Tibial nerve (tissue), 4 donors: Measurements from ENCODE around the gene KLHL36. TPM values are rescaled to one million over a fixed set of nuclear protein-coding genes. Genes with fewer than 3 reads are reported as not detected.
"Not testable (repeated sequence)": the region's sequence is repeated elsewhere in the genome, so short reads cannot be mapped to it uniquely, and the experiment has no call there.

ENCODE experiments used
- DNase-seq, 2 donors: peaks; one replicate each; pipeline ENCODE4 v3.0.0-alpha.2; 2019; ENCODE audit warnings: low spot score in 2 of 2
- H3K27ac ChIP-seq, 4 donors: fragments of 200-600 bp; sonication (generic) in 3 of 4; one replicate each; pipeline ENCODE4 v1.5.1; 2017 to 2019; ENCODE audit warnings: mild to moderate bottlenecking in 1 of 4
- H3K27me3 ChIP-seq, 2 donors: fragments of 200-600 bp; sonication (generic) in 1 of 2; one replicate each; pipeline versions ENCODE4 v1.5.1 to v1.6.0; 2017 to 2019
- H3K36me3 ChIP-seq, 3 donors: fragments of 200-600 bp; sonication (generic); one replicate each; pipeline ENCODE4 v1.5.1; 2018 to 2019
- H3K4me1 ChIP-seq, 4 donors: fragments of 200-600 bp; sonication (generic) in 3 of 4; one replicate each; pipeline ENCODE4 v1.5.1; 2017 to 2019
- H3K4me3 ChIP-seq, 4 donors: fragments of 200-600 bp; sonication (generic) in 3 of 4; one replicate each; pipeline ENCODE4 v1.5.1; 2017 to 2019; ENCODE audit warnings: mild to moderate bottlenecking in 1 of 4, moderate library complexity in 1 of 4
- H3K9me3 ChIP-seq, 4 donors: fragments of 200-600 bp; sonication (generic) in 3 of 4; one replicate each; pipeline ENCODE4 v1.5.1; 2017 to 2019
- EP300 ChIP-seq, 2 donors: sonication (generic); formaldehyde crosslinking; IDR thresholded peaks; one replicate each; pipeline ENCODE4 v1.6.1; 2017; ENCODE audit warnings: antibody characterized with exemption in 2 of 2, mild to moderate bottlenecking in 1 of 2
- POLR2A ChIP-seq, 2 donors: fragments of 450-650 bp; IDR thresholded peaks; one replicate each; pipeline ENCODE4 v1.6.1; 2017; ENCODE audit warnings: antibody characterized with exemption in 2 of 2, mild to moderate bottlenecking in 2 of 2, moderate library complexity in 2 of 2
- WGBS, 2 donors: methylation state at CpG; one replicate each; pipeline ENCODE4 v1.1.5; 2018; 5-methylcytosine and 5-hydroxymethylcytosine counted together
- total RNA-seq, 4 donors: library from RNA; depleted of rRNA; stranded (reverse); fragments of >200 nt; gene quantifications; one replicate each; pipeline ENCODE4 v1.1.0, GENCODE V29; 2016
- TF ChIP-seq, protein P1 (sequence below), 5 experiments: fragments of 200-600 bp in 3 of 5; fragments of 450-650 bp in 2 of 5; sonication (generic) in 3 of 5; IDR thresholded peaks; one replicate each; pipeline ENCODE4 v1.5.1; 2016 to 2019; ENCODE audit warnings: antibody characterized with exemption in 5 of 5, mild to moderate bottlenecking in 3 of 5, moderate library complexity in 2 of 5

KLHL36 gene
- total RNA-seq, 4 donors from 2014 or later = 60.1 to 75.3 (median 66.0) TPM

DNA sequence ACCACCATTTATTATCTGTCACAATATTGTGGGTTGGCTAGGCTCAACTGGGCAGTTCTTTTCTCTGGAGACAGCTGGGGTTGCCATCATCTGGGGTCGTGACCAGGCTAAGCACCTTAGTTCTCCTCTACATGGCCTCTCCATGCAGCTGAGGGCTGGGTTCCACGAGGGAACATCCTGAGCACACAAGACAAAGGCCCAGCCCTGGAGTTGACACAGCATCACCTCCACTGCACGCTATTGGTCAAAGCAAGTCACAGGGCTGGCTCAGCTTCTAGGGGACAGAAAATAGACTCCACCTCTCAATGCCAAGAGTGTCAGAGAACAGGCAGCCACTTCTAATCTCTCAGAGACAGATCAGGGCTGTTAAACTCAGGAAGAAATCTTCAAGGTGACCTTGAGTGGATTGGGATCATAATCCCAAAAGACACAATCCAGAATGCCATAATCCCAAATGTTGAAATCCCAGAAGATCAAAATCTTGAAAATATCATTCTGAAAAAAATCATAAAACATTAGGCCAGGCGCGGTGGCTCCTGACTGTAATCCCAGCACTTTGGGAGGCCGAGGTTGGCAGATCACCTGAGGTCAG lies 38.5 kb downstream of the KLHL36 start:
- no peak for DNase-seq
- 78 to 83% methylated on average over 6 of the region's 6 CpGs for WGBS, 2 donors
- H3K4me1 ChIP-seq = no peaks in the 10 kb centered on the region
- TF ChIP-seq POLR2A (IDR thresholded peaks at IDR 0.05) (no peak), EP300 (IDR thresholded peaks at IDR 0.05) (no peak)
- TF ChIP-seq, protein P1, sequence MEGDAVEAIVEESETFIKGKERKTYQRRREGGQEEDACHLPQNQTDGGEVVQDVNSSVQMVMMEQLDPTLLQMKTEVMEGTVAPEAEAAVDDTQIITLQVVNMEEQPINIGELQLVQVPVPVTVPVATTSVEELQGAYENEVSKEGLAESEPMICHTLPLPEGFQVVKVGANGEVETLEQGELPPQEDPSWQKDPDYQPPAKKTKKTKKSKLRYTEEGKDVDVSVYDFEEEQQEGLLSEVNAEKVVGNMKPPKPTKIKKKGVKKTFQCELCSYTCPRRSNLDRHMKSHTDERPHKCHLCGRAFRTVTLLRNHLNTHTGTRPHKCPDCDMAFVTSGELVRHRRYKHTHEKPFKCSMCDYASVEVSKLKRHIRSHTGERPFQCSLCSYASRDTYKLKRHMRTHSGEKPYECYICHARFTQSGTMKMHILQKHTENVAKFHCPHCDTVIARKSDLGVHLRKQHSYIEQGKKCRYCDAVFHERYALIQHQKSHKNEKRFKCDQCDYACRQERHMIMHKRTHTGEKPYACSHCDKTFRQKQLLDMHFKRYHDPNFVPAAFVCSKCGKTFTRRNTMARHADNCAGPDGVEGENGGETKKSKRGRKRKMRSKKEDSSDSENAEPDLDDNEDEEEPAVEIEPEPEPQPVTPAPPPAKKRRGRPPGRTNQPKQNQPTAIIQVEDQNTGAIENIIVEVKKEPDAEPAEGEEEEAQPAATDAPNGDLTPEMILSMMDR (IDR thresholded peaks at IDR 0.05) = no peak
- H3K27ac ChIP-seq = no peak overlapping the region
- H3K9me3 ChIP-seq = no peaks in the 10 kb centered on the region
- H3K36me3 ChIP-seq = no peaks in the 10 kb centered on the region
- no peak overlapping the region for H3K4me3 ChIP-seq
- H3K27me3 ChIP-seq = no peaks in the 10 kb centered on the region

DNA sequence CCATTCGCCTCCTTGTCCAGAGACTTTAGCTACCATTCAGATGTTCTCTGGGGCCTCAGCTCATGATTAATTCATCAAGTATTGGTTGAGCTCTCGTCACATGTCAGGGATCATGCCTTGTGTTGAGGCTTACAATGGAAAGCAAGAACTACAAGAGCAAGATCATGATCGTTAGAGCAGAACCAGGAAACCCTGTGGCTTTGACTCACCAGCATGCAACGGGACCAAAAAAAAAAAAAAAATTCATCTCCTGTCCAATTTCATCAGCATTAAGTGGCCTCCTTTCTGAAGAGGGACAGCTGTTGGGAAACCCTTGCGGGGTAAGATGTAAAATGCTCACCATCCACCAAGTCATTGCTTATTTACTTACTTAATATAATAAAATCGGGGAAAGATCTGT lies 39.4 kb downstream of the KLHL36 start:
- no peak overlapping the region for H3K4me3 ChIP-seq
- no peaks in the 10 kb centered on the region for H3K27me3 ChIP-seq
- WGBS, 2 donors = 75 to 78% methylated on average over 6 of the region's 6 CpGs
- no peak overlapping the region for H3K27ac ChIP-seq
- no peak for TF ChIP-seq POLR2A (IDR thresholded peaks at IDR 0.05)
- no peak for TF ChIP-seq EP300 (IDR thresholded peaks at IDR 0.05)
- TF ChIP-seq, protein P1 (IDR thresholded peaks at IDR 0.05) = no peak
- no peaks in the 10 kb centered on the region for H3K36me3 ChIP-seq
- no peaks in the 10 kb centered on the region for H3K9me3 ChIP-seq
- H3K4me1 ChIP-seq = no peaks in the 10 kb centered on the region
- DNase-seq = no peak

DNA sequence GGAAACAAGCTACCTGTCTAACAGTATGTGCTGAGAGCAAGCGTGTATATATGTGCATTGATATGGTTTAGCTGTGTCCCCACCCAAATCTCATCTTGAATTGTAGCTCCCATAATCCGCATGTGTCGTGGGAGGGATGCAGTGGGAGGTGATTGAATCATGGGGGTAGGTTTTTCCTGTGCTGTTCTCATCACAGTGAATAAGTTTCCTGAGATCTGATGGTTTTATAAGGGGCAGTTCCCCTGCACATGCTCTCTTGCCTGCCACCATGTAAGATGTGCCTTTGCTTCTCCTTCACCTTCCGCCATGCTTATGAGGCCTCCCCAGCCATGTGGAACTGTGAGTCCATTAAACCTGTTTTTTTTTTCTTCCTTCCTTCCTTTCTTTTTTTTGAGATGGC lies 39.9 kb downstream of the KLHL36 start:
- WGBS, 2 donors = 95 to 96% methylated on average over 4 of the region's 4 CpGs
- not testable (repeated sequence) for H3K27me3 ChIP-seq, DNase-seq, H3K4me3 ChIP-seq, H3K9me3 ChIP-seq, H3K4me1 ChIP-seq, H3K36me3 ChIP-seq, H3K27ac ChIP-seq

DNA sequence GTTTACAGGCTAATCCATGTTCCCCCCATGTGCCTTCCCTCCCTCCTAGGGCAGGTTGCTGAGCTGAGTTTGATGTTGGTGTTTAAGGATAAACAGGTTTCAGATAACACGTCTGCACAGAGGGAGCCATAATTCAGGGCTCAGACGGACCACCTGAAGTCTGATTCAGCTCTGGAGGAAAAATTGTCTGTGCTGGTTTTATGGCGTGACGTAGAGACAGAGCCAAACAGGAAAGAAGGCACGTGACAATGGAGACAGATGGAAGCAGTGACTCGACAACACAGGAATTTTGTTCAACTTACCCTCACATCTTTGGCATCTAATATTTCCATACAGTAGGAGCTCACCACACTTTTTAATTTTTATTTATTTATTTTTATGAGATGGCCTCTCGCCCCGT lies 40.8 kb downstream of the KLHL36 start:
- Histone ChIP-seq H3K27me3 (no peaks in the 10 kb centered on the region), H3K9me3 (no peaks in the 10 kb centered on the region), H3K27ac (no peak overlapping the region), H3K4me3 (no peak overlapping the region), H3K4me1 (no peaks in the 10 kb centered on the region), H3K36me3 (no peaks in the 10 kb centered on the region)
- TF ChIP-seq POLR2A (IDR thresholded peaks at IDR 0.05) (no peak), EP300 (IDR thresholded peaks at IDR 0.05) (no peak)
- TF ChIP-seq, protein P1 (IDR thresholded peaks at IDR 0.05) = no peak
- DNase-seq = no peak
- WGBS, 2 donors = 60 to 76% methylated on average over 8 of the region's 8 CpGs

DNA sequence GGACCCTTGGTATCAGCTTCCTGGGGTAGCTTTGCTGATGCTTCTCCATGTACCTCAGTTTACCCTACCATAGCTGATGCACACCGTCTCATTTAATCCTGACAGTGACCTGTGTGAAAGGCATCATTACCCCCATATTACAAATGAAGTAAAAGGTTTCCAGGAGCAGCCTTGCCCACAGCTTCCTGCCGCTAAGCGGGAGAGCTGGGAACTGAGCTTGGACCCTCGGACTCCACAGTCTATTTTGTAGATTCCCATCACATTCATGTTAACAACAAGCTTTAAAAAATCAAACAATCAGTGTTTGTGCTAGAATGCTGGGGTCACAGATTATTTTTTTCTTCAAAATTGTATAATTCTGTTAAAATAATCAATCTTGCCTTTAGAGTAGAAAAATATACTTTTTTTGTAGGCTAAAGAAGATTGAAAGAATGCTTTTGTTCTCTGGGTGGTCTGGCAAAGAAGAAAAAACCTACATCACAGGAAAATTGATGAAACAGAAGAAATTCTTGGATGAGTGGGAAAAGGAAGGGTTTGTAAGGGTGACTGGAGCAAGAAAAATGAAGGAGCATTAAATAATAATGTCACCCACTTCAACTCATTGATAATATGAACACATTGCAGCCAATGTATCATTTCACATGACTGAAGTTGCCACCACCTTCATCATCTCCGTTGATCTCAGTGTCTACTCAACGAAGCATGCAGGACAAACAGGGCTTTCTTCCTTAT lies 41.9 kb downstream of the KLHL36 start:
- Histone ChIP-seq H3K36me3 (no peaks in the 10 kb centered on the region), H3K27ac (no peak overlapping the region), H3K9me3 (no peaks in the 10 kb centered on the region), H3K4me1 (no peaks in the 10 kb centered on the region), H3K27me3 (no peaks in the 10 kb centered on the region), H3K4me3 (no peak overlapping the region)
- 42 to 51% methylated on average over 6 of the region's 6 CpGs for WGBS, 2 donors
- TF ChIP-seq, protein P1 (IDR thresholded peaks at IDR 0.05) = no peak
- no peak for TF ChIP-seq EP300 (IDR thresholded peaks at IDR 0.05)
- no peak for TF ChIP-seq POLR2A (IDR thresholded peaks at IDR 0.05)
- no peak for DNase-seq
